H9 (cell line): ENCODE results near the gene CCL17. TPM values are rescaled to one million over a fixed set of nuclear protein-coding genes. Genes with fewer than 3 reads are reported as not detected.

ENCODE experiments used
- DNase-seq: peaks from one replicate; pipeline ENCODE4 v3.0.0-alpha.2; 2017
- H2AFZ ChIP-seq: one replicate; pipeline ENCODE4 v1.6.1; 2013; ENCODE audit warnings: mild to moderate bottlenecking, low read length, control low read depth, moderate library complexity
- H2AK5ac ChIP-seq: 2 replicates; pipeline ENCODE4 v1.6.1; 2013; ENCODE audit warnings: low read length, control low read depth, mixed read lengths; ENCODE audit not compliant: insufficient read length
- H2BK120ac ChIP-seq: one replicate; pipeline ENCODE4 v1.6.1; 2013; ENCODE audit warnings: low read depth, mild to moderate bottlenecking, low read length, control low read depth, inconsistent platforms; ENCODE audit not compliant: poor library complexity, severe bottlenecking
- H2BK12ac ChIP-seq: 2 replicates; pipeline ENCODE4 v1.6.1; 2013; ENCODE audit warnings: low read length, control low read depth, mixed read lengths, low read depth; ENCODE audit not compliant: insufficient read length
- H2BK15ac ChIP-seq: 2 replicates; pipeline ENCODE4 v1.6.1; 2013; ENCODE audit warnings: low read depth, low read length, control low read depth
- H2BK20ac ChIP-seq: one replicate; pipeline ENCODE4 v1.6.1; 2013; ENCODE audit warnings: low read depth, mild to moderate bottlenecking, low read length, control low read depth, inconsistent platforms; ENCODE audit not compliant: poor library complexity, severe bottlenecking
- H2BK5ac ChIP-seq: 2 replicates; pipeline ENCODE4 v1.6.1; 2013; ENCODE audit warnings: low read length, control low read depth, mixed read lengths; ENCODE audit not compliant: insufficient read length
- H3K14ac ChIP-seq: 2 replicates; pipeline ENCODE4 v1.6.1; 2013; ENCODE audit warnings: low read length, control low read depth; ENCODE audit not compliant: insufficient read depth
- H3K18ac ChIP-seq: 2 replicates; pipeline ENCODE4 v1.6.1; 2013; ENCODE audit warnings: low read depth, mild to moderate bottlenecking, mixed read lengths, low read length, control low read depth; ENCODE audit not compliant: insufficient read length
- H3K23ac ChIP-seq: 2 replicates; pipeline ENCODE4 v1.6.1; 2013; ENCODE audit warnings: low read length, control low read depth, mixed read lengths, low read depth; ENCODE audit not compliant: insufficient read length
- H3K23me2 ChIP-seq: 2 replicates; pipeline ENCODE4 v1.6.1; 2013; ENCODE audit warnings: low read depth, mild to moderate bottlenecking, mixed read lengths, low read length, control low read depth; ENCODE audit not compliant: insufficient read length, poor library complexity, severe bottlenecking
- H3K27ac ChIP-seq: 2 replicates; pipeline ENCODE4 v1.5.1; 2013; ENCODE audit warnings: low read length, control low read depth, mixed read lengths, low read depth; ENCODE audit not compliant: insufficient read length
- H3K27me3 ChIP-seq: 2 replicates; pipeline ENCODE4 v1.6.1; 2013; ENCODE audit warnings: low read length, control low read depth, inconsistent platforms; ENCODE audit not compliant: insufficient read depth
- H3K4ac ChIP-seq: 2 replicates; pipeline ENCODE4 v1.6.1; 2013; ENCODE audit warnings: low read depth, mild to moderate bottlenecking, control low read depth, inconsistent platforms, low read length, moderate library complexity
- H3K4me1 ChIP-seq: 2 replicates; pipeline ENCODE4 v1.6.1; 2013; ENCODE audit warnings: low read length, control low read depth, inconsistent platforms; ENCODE audit not compliant: insufficient read depth
- H3K4me2 ChIP-seq: 2 replicates; pipeline ENCODE4 v1.6.1; 2013; ENCODE audit warnings: low read length, control low read depth, mixed read lengths; ENCODE audit not compliant: insufficient read length, insufficient read depth
- H3K56ac ChIP-seq: 2 replicates; pipeline ENCODE4 v1.6.1; 2013; ENCODE audit warnings: low read depth, mild to moderate bottlenecking, mixed read lengths, low read length, control low read depth; ENCODE audit not compliant: insufficient read length
- H3K79me1 ChIP-seq: 2 replicates; pipeline ENCODE4 v1.6.1; 2013; ENCODE audit warnings: low read depth, mild to moderate bottlenecking, moderate library complexity, low read length, control low read depth, inconsistent platforms; ENCODE audit not compliant: insufficient read depth, poor library complexity, severe bottlenecking
- H3K79me2 ChIP-seq: 2 replicates; pipeline ENCODE4 v1.6.1; 2013; ENCODE audit warnings: low read length, control low read depth, inconsistent platforms; ENCODE audit not compliant: insufficient read depth
- H3K9ac ChIP-seq: 2 replicates; pipeline ENCODE4 v1.6.1; 2013; ENCODE audit warnings: low read length, control low read depth, mixed read lengths; ENCODE audit not compliant: insufficient read length; ENCODE audit errors: extremely low read depth
- H3K9me3 ChIP-seq: one replicate; pipeline ENCODE4 v1.6.1; 2013; ENCODE audit warnings: low read depth, low read length, inconsistent platforms; ENCODE audit not compliant: control insufficient read depth
- H3T11ph ChIP-seq: one replicate; pipeline ENCODE4 v1.6.1; 2013; ENCODE audit warnings: mild to moderate bottlenecking, low read length, control low read depth, inconsistent platforms
- H4K20me1 ChIP-seq: one replicate; pipeline ENCODE4 v1.6.1; 2013; ENCODE audit not compliant: control insufficient read depth, insufficient read length, insufficient read depth
- H4K5ac ChIP-seq: 2 replicates; pipeline ENCODE4 v1.6.1; 2013; ENCODE audit warnings: low read depth, mild to moderate bottlenecking, mixed read lengths, low read length, control low read depth; ENCODE audit not compliant: insufficient read length
- H4K8ac ChIP-seq: replicated peaks from 2 replicates; pipeline ENCODE4 v1.6.1; 2013; ENCODE audit warnings: low read length, control low read depth, mixed read lengths, low read depth; ENCODE audit not compliant: insufficient read length
- H4K91ac ChIP-seq: 2 replicates; pipeline ENCODE4 v1.6.1; 2013; ENCODE audit warnings: low read depth, mild to moderate bottlenecking, moderate library complexity, mixed read lengths, low read length, control low read depth; ENCODE audit not compliant: insufficient read length
- H3K27ac Mint-ChIP-seq, 3 experiments: 2 replicates in 2 of 3; 3 replicates in 1 of 3; pipeline ENCODE4 v1.8.0; 2020 to 2021; ENCODE audit warnings: mixed read lengths in 3 of 3, mild to moderate bottlenecking in 1 of 3, moderate library complexity in 1 of 3
- H3K27me3 Mint-ChIP-seq: 2 replicates; pipeline ENCODE4 v1.8.0; 2021; ENCODE audit warnings: low read depth, mild to moderate bottlenecking, moderate library complexity, mixed read lengths
- H3K36me3 Mint-ChIP-seq, 3 experiments: 2 replicates in 2 of 3; 3 replicates in 1 of 3; pipeline ENCODE4 v1.8.0; 2020 to 2021; ENCODE audit warnings: low read depth in 3 of 3, mixed read lengths in 3 of 3; ENCODE audit not compliant: insufficient read depth in 1 of 3
- H3K4me1 Mint-ChIP-seq, 2 experiments: 2 replicates each; pipeline ENCODE4 v1.8.0; 2020; ENCODE audit warnings: mixed read lengths in 2 of 2
- H3K4me3 Mint-ChIP-seq, 2 experiments: 2 replicates in 1 of 2; 3 replicates in 1 of 2; pipeline ENCODE4 v1.8.0; 2020 to 2021; ENCODE audit warnings: mild to moderate bottlenecking in 2 of 2, mixed read lengths in 2 of 2, moderate library complexity in 1 of 2
- H3K9me3 Mint-ChIP-seq, 2 experiments: 2 replicates in 1 of 2; 3 replicates in 1 of 2; pipeline ENCODE4 v1.8.0; 2020; ENCODE audit warnings: mild to moderate bottlenecking in 2 of 2, mixed read lengths in 2 of 2, moderate library complexity in 1 of 2
- CTCF ChIP-seq: fragments of 200-600 bp; sonication (generic); conservative IDR thresholded peaks from 3 replicates; pipeline ENCODE4 v1.8.0; 2021; ENCODE audit warnings: antibody characterized with exemption, mild to moderate bottlenecking
- WGBS: extraction: QIAGEN DNeasy Blood & Tissue Kit; methylation state at CpG from one replicate; pipeline ENCODE4 v1.1.7; 2013; ENCODE audit warnings: missing lambda C conversion rate, low lambda C conversion rate, mixed read lengths; ENCODE audit not compliant: insufficient read length; ENCODE audit errors: extremely low coverage; 5-methylcytosine and 5-hydroxymethylcytosine counted together
- total RNA-seq: library from RNA; stranded (reverse); gene quantifications from 2 replicates; pipeline ENCODE4 v1.2.1, GENCODE V29; 2021

Gene CCL17
- total RNA-seq, 1 experiment from 2014 or later = not detected

GRCh38 chr16:57432989-57433388 lies 28.4 kb downstream of the CCL17 start:
- H4K8ac ChIP-seq = no peak overlapping the region
- H3K27ac ChIP-seq = no peak overlapping the region
- H3K4ac ChIP-seq = no peak overlapping the region
- no peaks in the 10 kb centered on the region for H3K4me1 ChIP-seq
- Mint-ChIP-seq H3K27me3 (no peaks in the 10 kb centered on the region), H3K4me3 (no peak overlapping the region), H3K9me3 (no peaks in the 10 kb centered on the region), H3K27ac (no peak overlapping the region), H3K36me3 (peaks cover 46 to 82% (median 76%) of the 10 kb centered on the region in 3 experiments), H3K4me1 (no peaks in the 10 kb centered on the region)
- no peak overlapping the region for H2BK12ac ChIP-seq
- H3K9me3 ChIP-seq = no peaks in the 10 kb centered on the region
- no CpG with 5 or more reads among the region's 3 CpGs for WGBS
- H2AK5ac ChIP-seq = no peak overlapping the region
- no peaks in the 10 kb centered on the region for H3K79me2 ChIP-seq
- H3K9ac ChIP-seq = no peak overlapping the region
- TF ChIP-seq CTCF = no peak
- H2BK15ac ChIP-seq = no peak overlapping the region
- H2BK5ac ChIP-seq = no peak overlapping the region
- H4K5ac ChIP-seq = no peak overlapping the region
- no peak overlapping the region for H3K56ac ChIP-seq
- no peak for DNase-seq
- no peaks in the 10 kb centered on the region for H3K79me1 ChIP-seq
- no peak overlapping the region for H2AFZ ChIP-seq
- H3K4me2 ChIP-seq = no peak overlapping the region
- H4K91ac ChIP-seq = no peak overlapping the region
- H3K23me2 ChIP-seq = no peaks in the 10 kb centered on the region
- H3K18ac ChIP-seq = no peak overlapping the region
- no peaks in the 10 kb centered on the region; the same call in 1 of the 2 replicates for H3K27me3 ChIP-seq
- H2BK120ac ChIP-seq = no peak overlapping the region
- H4K20me1 ChIP-seq = no peaks in the 10 kb centered on the region
- no peak overlapping the region for H3T11ph ChIP-seq
- no peak overlapping the region for H3K23ac ChIP-seq
- H3K14ac ChIP-seq = no peak overlapping the region
- H2BK20ac ChIP-seq = no peak overlapping the region
